ENCODE results near the gene SLC2A9.

SLC2A9 gene

GRCh38 chr4:10011277-10011676, 10.0 kb downstream of the SLC2A9 start:
- Histone ChIP-seq H3K27me3 (replicated peaks; ENCODE audit: control insufficient read depth, insufficient read depth, low read length) (no peaks in the 10 kb centered on the region), H3K36me3 (ENCODE audit: control insufficient read depth, insufficient read depth, low read length) (no peaks in the 10 kb centered on the region), H3K4me3 (replicated peaks; ENCODE audit: low read depth, low read length) (no peak overlapping the region)
- TF ChIP-seq CTCF (IDR thresholded peaks at IDR 0.05; ENCODE audit: insufficient read depth, low read length, poor library complexity, severe bottlenecking): no peak
- DNase-seq (ENCODE audit: extremely low read depth, insufficient read length): no peak

DNA sequence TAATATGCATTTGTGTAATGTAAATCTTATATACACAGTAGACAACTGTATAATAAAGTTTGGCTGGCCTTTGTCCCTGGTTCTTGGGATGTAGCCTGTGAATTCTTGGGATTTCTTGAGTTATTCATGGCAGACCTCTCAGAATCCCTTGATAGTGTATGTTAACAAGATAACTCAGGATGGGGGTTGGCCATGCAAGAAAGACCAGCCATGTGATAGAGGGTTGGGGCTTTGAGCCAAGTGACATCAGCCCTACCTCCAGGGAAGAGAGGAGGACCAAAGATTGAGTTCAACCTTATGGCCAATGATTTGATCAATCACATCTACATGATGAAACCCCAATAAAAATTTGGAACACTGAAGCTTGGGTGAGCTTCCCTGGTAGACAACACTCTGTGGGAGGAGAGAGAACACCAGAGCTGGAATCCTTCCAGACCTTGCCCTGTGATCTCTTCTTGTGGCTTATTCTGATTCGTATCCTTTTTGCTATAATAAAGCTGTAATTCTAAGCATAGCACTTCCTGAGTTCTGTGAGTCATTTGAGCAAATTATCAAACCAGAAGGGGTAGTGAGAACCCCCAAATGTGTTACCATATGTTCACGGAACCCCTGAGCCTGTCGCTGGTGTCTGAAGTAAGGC, 11.3 kb downstream of the SLC2A9 start:
- H3K27me3 ChIP-seq (replicated peaks; ENCODE audit: control insufficient read depth, insufficient read depth, low read length): no peaks in the 10 kb centered on the region
- H3K4me3 ChIP-seq (replicated peaks; ENCODE audit: low read depth, low read length): no peak overlapping the region
- no peaks in the 10 kb centered on the region for H3K36me3 ChIP-seq (ENCODE audit: control insufficient read depth, insufficient read depth, low read length)
- DNase-seq (ENCODE audit: extremely low read depth, insufficient read length): no peak
- no peak for TF ChIP-seq CTCF (IDR thresholded peaks at IDR 0.05; ENCODE audit: insufficient read depth, low read length, poor library complexity, severe bottlenecking)

DNA sequence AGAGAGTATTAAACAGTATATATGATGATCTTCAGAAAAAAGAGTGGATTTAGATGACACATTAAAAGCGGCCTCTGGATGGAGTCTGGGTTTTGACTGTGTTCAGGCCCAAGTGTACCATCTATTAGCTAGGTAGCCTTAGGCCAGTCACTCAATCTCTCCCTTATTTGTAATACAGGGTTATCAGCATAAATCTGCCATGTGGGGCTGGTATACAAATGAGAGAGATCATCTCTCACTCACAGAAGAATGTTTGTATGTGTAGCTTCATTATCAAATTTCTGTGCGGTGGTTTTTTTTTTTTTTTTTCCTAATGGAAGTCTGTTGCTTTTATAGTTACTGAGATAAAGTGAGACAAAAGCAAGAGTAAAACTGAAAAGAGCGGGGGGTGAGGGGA, 12.7 kb downstream of the SLC2A9 start:
- Histone ChIP-seq H3K4me3 (replicated peaks; ENCODE audit: low read depth, low read length) (no peak overlapping the region), H3K36me3 (ENCODE audit: control insufficient read depth, insufficient read depth, low read length) (no peaks in the 10 kb centered on the region), H3K27me3 (replicated peaks; ENCODE audit: control insufficient read depth, insufficient read depth, low read length) (no peaks in the 10 kb centered on the region)
- no peak for DNase-seq (ENCODE audit: extremely low read depth, insufficient read length)
- no peak for TF ChIP-seq CTCF (IDR thresholded peaks at IDR 0.05; ENCODE audit: insufficient read depth, low read length, poor library complexity, severe bottlenecking)

- peak; percentile 62 for DNase-seq (ENCODE audit: extremely low read depth, insufficient read length)
- no peak for TF ChIP-seq CTCF (IDR thresholded peaks at IDR 0.05; ENCODE audit: insufficient read depth, low read length, poor library complexity, severe bottlenecking)
- Histone ChIP-seq H3K36me3 (ENCODE audit: control insufficient read depth, insufficient read depth, low read length) (no peaks in the 10 kb centered on the region), H3K4me3 (replicated peaks; ENCODE audit: low read depth, low read length) (peak overlapping the region; percentile 54), H3K27me3 (replicated peaks; ENCODE audit: control insufficient read depth, insufficient read depth, low read length) (no peaks in the 10 kb centered on the region)
These were observed 13.3 kb downstream of the SLC2A9 start for GRCh38 chr4:10007793-10008608.

- no peak for TF ChIP-seq CTCF (IDR thresholded peaks at IDR 0.05; ENCODE audit: insufficient read depth, low read length, poor library complexity, severe bottlenecking)
- Histone ChIP-seq H3K27me3 (replicated peaks; ENCODE audit: control insufficient read depth, insufficient read depth, low read length) (no peaks in the 10 kb centered on the region), H3K4me3 (replicated peaks; ENCODE audit: low read depth, low read length) (peak overlapping the region; percentile 54), H3K36me3 (ENCODE audit: control insufficient read depth, insufficient read depth, low read length) (no peaks in the 10 kb centered on the region)
- no peak for DNase-seq (ENCODE audit: extremely low read depth, insufficient read length)
These were observed 13.9 kb downstream of the SLC2A9 start for GRCh38 chr4:10007436-10007740.
